ENCODE data around the gene ORC2. TPM values are rescaled to one million over a fixed set of nuclear protein-coding genes. Genes with fewer than 3 reads are reported as not detected.
"Not testable (repeated sequence)": the region's sequence is repeated elsewhere in the genome, so short reads cannot be mapped to it uniquely, and the experiment has no call there.

The ORC2 gene
- polyA plus RNA-seq: 1 to 10 TPM; 5.0 to 7.0 (median 6.0) TPM

- H3K27ac ChIP-seq (ENCODE audit: low read depth, low read length): no peak within 1 kb of the TSS
Observed at GRCh38 chr2:200963124-200963917, at the start of gene ORC2. ORC2 (minus strand) TSS chr2:200963660; CDS start chr2:200958123, 5,537 bp downstream.

GRCh38 chr2:201008296-201008829, 44.9 kb upstream of the ORC2 start:
- 73 to 96% (median 94%) methylated on average over 2 of the region's 2 CpGs for WGBS, 3 donors
- H3K27ac ChIP-seq (ENCODE audit: low read depth, low read length): no peak overlapping the region

More at GRCh38 chr2:200963124-200963917, at the start of gene ORC2:
- WGBS, 3 donors: 0 to 1% (median 0%) methylated on average over 61 of the region's 61 CpGs

GRCh38 chr2:201007584-201007998, 44.1 kb upstream of the ORC2 start:
- WGBS, 3 donors: 29 to 92% (median 89%) methylated on average over 3 of the region's 3 CpGs

GRCh38 chr2:201006704-201007103, 43.2 kb upstream of the ORC2 start:
- no peak overlapping the region for H3K27ac ChIP-seq (ENCODE audit: low read depth, low read length)

More at GRCh38 chr2:201007584-201007998, 44.1 kb upstream of the ORC2 start:
- H3K27ac ChIP-seq (ENCODE audit: low read depth, low read length): no peak overlapping the region

- WGBS, 3 donors: 97 to 100% (median 98%) methylated on average over 3 of the region's 3 CpGs
- H3K27ac ChIP-seq (ENCODE audit: low read depth, low read length): no peak overlapping the region
Observed at GRCh38 chr2:201004370-201004769, 40.9 kb upstream of the ORC2 start.

- H3K27ac ChIP-seq (ENCODE audit: low read depth, low read length): no peak overlapping the region
- WGBS, 3 donors: 95 to 98% (median 96%) methylated on average over 3 of the region's 3 CpGs
Observed at GRCh38 chr2:200993097-200993496, 29.6 kb upstream of the ORC2 start.

GRCh38 chr2:200987137-200987536, 23.7 kb upstream of the ORC2 start:
- 88 to 91% (median 89%) methylated on average over 8 of the region's 8 CpGs for whole genome bisulfite sequencing, 3 donors
- no peak overlapping the region for H3K27ac ChIP-seq (ENCODE audit: low read depth, low read length)

GRCh38 chr2:200985799-200986198, 22.3 kb upstream of the ORC2 start:
- 61 to 78% (median 68%) methylated on average over 2 of the region's 2 CpGs for WGBS, 3 donors
- no peak overlapping the region for H3K27ac ChIP-seq (ENCODE audit: low read depth, low read length)

GRCh38 chr2:200976710-200977109, 13.2 kb upstream of the ORC2 start:
- no peak overlapping the region for H3K27ac ChIP-seq (ENCODE audit: low read depth, low read length)

- H3K27ac ChIP-seq (ENCODE audit: low read depth, low read length): no peak overlapping the region
Observed at GRCh38 chr2:200975672-200976071, 12.2 kb upstream of the ORC2 start.

- H3K27ac ChIP-seq (ENCODE audit: low read depth, low read length): not testable (repeated sequence)
- WGBS, 3 donors: 90 to 98% (median 94%) methylated on average over 3 of the region's 3 CpGs
Observed at GRCh38 chr2:200970057-200970456, 6.6 kb upstream of the ORC2 start.

- no peak overlapping the region for H3K27ac ChIP-seq (ENCODE audit: low read depth, low read length)
- WGBS, 3 donors: 88 to 93% (median 92%) methylated on average over 2 of the region's 2 CpGs
Observed at GRCh38 chr2:200968735-200969134, 5.3 kb upstream of the ORC2 start.

- 59 to 88% (median 68%) methylated on average over 1 of the region's 1 CpG for WGBS, 3 donors
Observed at GRCh38 chr2:200968162-200968561, 4.7 kb upstream of the ORC2 start.

GRCh38 chr2:200966770-200967169, 3.3 kb upstream of the ORC2 start:
- 57 to 81% (median 60%) methylated on average over 4 of the region's 4 CpGs for WGBS, 3 donors
- no peak overlapping the region for H3K27ac ChIP-seq (ENCODE audit: low read depth, low read length)

More at GRCh38 chr2:200968162-200968561, 4.7 kb upstream of the ORC2 start:
- no peak overlapping the region for H3K27ac ChIP-seq (ENCODE audit: low read depth, low read length)

GRCh38 chr2:200964498-200964897, 1.0 kb upstream of the ORC2 start:
- no peak overlapping the region for H3K27ac ChIP-seq (ENCODE audit: low read depth, low read length)
- WGBS, 3 donors: 45 to 75% (median 51%) methylated on average over 6 of the region's 6 CpGs

GRCh38 chr2:200963918-200964252, 425 bp upstream of the ORC2 start:
- not testable (repeated sequence) for H3K27ac ChIP-seq (ENCODE audit: low read depth, low read length)
- 0% methylated on average over 21 of the region's 21 CpGs for WGBS, 3 donors

GRCh38 chr2:200962811-200963123, 693 bp downstream of the ORC2 start:
- WGBS, 3 donors: 2 to 6% (median 4%) methylated on average over 7 of the region's 7 CpGs
- no peak overlapping the region for H3K27ac ChIP-seq (ENCODE audit: low read depth, low read length)

GRCh38 chr2:200961674-200962073, 1.8 kb downstream of the ORC2 start:
- H3K27ac ChIP-seq (ENCODE audit: low read depth, low read length): no peak overlapping the region
- 13 to 37% (median 36%) methylated on average over 2 of the region's 2 CpGs for WGBS, 3 donors

GRCh38 chr2:200950378-200950777, 13.1 kb downstream of the ORC2 start:
- 64 to 92% (median 89%) methylated on average over 3 of the region's 3 CpGs for WGBS, 3 donors
- no peak overlapping the region for H3K27ac ChIP-seq (ENCODE audit: low read depth, low read length)

GRCh38 chr2:200945395-200945729, 18.1 kb downstream of the ORC2 start:
- WGBS, 3 donors: 80 to 92% (median 82%) methylated on average over 4 of the region's 4 CpGs
- no peak overlapping the region for H3K27ac ChIP-seq (ENCODE audit: low read depth, low read length)

Data from adipose tissue (tissue), 3 donors.